B cell (primary cell): ENCODE data around the gene MISFA. TPM values are rescaled to one million over a fixed set of nuclear protein-coding genes. Genes with fewer than 3 reads are reported as not detected.

Experiments
- ATAC-seq: fragments of 200-7000 bp; cut with Tn5 transposase; one replicate; pipeline ENCODE4 v1.10.0; 2021; ENCODE audit warnings: low read depth, mild to moderate bottlenecking, moderate number of reproducible peaks, moderate library complexity
- CTCF ChIA-PET: fragments of 350-600 bp; sonication (Branson Sonifier 250); formaldehyde crosslinking; loops from one replicate; lab custom pipeline; 2021; ENCODE audit warnings: antibody characterized with exemption, inconsistent platforms; lab: Charles Lee
- POLR2A ChIA-PET: fragments of 350-600 bp; sonication (Branson Sonifier 250); formaldehyde crosslinking; loops from one replicate; lab custom pipeline; 2021; ENCODE audit warnings: antibody characterized with exemption; lab: Charles Lee
- DNase-seq: peaks from one replicate; pipeline ENCODE4 v3.0.0; 2013
- H2AFZ ChIP-seq: 2 replicates; pipeline ENCODE4 v1.6.1; 2012; ENCODE audit warnings: mild to moderate bottlenecking, low read depth, low read length; ENCODE audit not compliant: insufficient read depth, poor library complexity, severe bottlenecking
- H3K27ac ChIP-seq, 2 donors: 1 replicate in 1 of 2; 2 replicates in 1 of 2; pipeline ENCODE4 v1.5.1; 2012 to 2013; ENCODE audit warnings: low read length in 2 of 2, mild to moderate bottlenecking in 2 of 2, moderate library complexity in 1 of 2
- H3K27me3 ChIP-seq, 4 experiments: fragments of 200-600 bp in 1 of 4; sonication (generic) in 1 of 4; replicated peaks in 1 of 4; 1 replicate in 2 of 4; 2 replicates in 2 of 4; pipeline versions ENCODE4 v1.6.1 to v1.7.0; 2013 to 2016; ENCODE audit warnings: low read length in 3 of 4, mild to moderate bottlenecking in 2 of 4, mixed read lengths in 1 of 4, moderate library complexity in 1 of 4; ENCODE audit not compliant: insufficient read depth in 4 of 4, control insufficient read depth in 3 of 4; ENCODE audit errors: control extremely low read depth in 1 of 4
- H3K36me3 ChIP-seq, 2 experiments: replicated peaks in 1 of 2; 1 replicate in 1 of 2; 2 replicates in 1 of 2; pipeline versions ENCODE4 v1.6.1 to v1.7.1; 2013; ENCODE audit warnings: low read length in 1 of 2; ENCODE audit not compliant: insufficient read depth in 2 of 2, control insufficient read depth in 1 of 2; ENCODE audit errors: control extremely low read depth in 1 of 2, extremely low read depth in 1 of 2
- H3K4me1 ChIP-seq, 2 donors: fragments of 200-600 bp in 1 of 2; sonication (generic) in 1 of 2; 1 replicate in 1 of 2; 2 replicates in 1 of 2; pipeline versions ENCODE4 v1.5.1 to v1.6.1; 2013 to 2017; ENCODE audit warnings: low read length in 2 of 2; ENCODE audit not compliant: control insufficient read depth in 2 of 2, insufficient read depth in 2 of 2
- H3K4me2 ChIP-seq: replicated peaks from 2 replicates; pipeline ENCODE3; 2012; ENCODE audit warnings: mild to moderate bottlenecking, low read depth, low read length; ENCODE audit not compliant: poor library complexity, severe bottlenecking
- H3K4me3 ChIP-seq, 5 experiments: fragments of 200-600 bp in 1 of 5; sonication (generic) in 1 of 5; 1 replicate in 3 of 5; 2 replicates in 2 of 5; pipeline versions ENCODE4 v1.5.1 to v1.7.0; 2011 to 2016; ENCODE audit warnings: low read length in 4 of 5, mild to moderate bottlenecking in 4 of 5, low read depth in 2 of 5, control low read depth in 1 of 5, moderate library complexity in 1 of 5; ENCODE audit not compliant: insufficient read depth in 1 of 5; ENCODE audit errors: control extremely low read depth in 1 of 5, extremely low read depth in 1 of 5
- H3K79me2 ChIP-seq: fragments of 200-600 bp; sonication (generic); one replicate; pipeline ENCODE4 v1.6.0; 2016; ENCODE audit warnings: low read length; ENCODE audit not compliant: control insufficient read depth, insufficient read depth
- H3K9ac ChIP-seq: fragments of 200-600 bp; sonication (generic); 2 replicates; pipeline ENCODE4 v1.6.1; 2017; ENCODE audit warnings: mild to moderate bottlenecking, low read length, moderate library complexity
- H3K9me3 ChIP-seq, 3 donors: one replicate each; pipeline versions ENCODE4 v1.6.1 to v1.7.1; 2013; ENCODE audit warnings: low read length in 2 of 3; ENCODE audit not compliant: control insufficient read depth in 2 of 3, insufficient read depth in 1 of 3; ENCODE audit errors: control extremely low read depth in 1 of 3
- H4K20me1 ChIP-seq: 2 replicates; pipeline ENCODE4 v1.6.0; 2012; ENCODE audit warnings: mild to moderate bottlenecking, low read length; ENCODE audit not compliant: insufficient read depth, control insufficient read depth, poor library complexity, severe bottlenecking
- H3K27ac Mint-ChIP-seq: one replicate; pipeline ENCODE4 v1.8.0; 2021; ENCODE audit warnings: mixed read lengths
- H3K27me3 Mint-ChIP-seq: one replicate; pipeline ENCODE4 v1.8.0; 2021; ENCODE audit warnings: mixed read lengths
- H3K4me1 Mint-ChIP-seq: one replicate; pipeline ENCODE4 v1.8.0; 2021; ENCODE audit warnings: mixed read lengths
- H3K4me3 Mint-ChIP-seq: one replicate; pipeline ENCODE4 v1.8.0; 2021; ENCODE audit warnings: mixed read lengths
- H3K9me3 Mint-ChIP-seq: one replicate; pipeline ENCODE4 v1.8.0; 2022; ENCODE audit warnings: mixed read lengths; ENCODE audit not compliant: insufficient read depth
- CTCF ChIP-seq: fragments of 200-600 bp; IDR thresholded peaks from one replicate; pipeline ENCODE4 v1.8.0; 2022; ENCODE audit warnings: antibody characterized with exemption, mild to moderate bottlenecking
- EZH2 ChIP-seq: IDR thresholded peaks from 2 replicates; pipeline ENCODE4 v1.6.1; 2012; ENCODE audit warnings: borderline replicate concordance, low read depth, mild to moderate bottlenecking, moderate library complexity, low read length; ENCODE audit not compliant: insufficient read depth, poor library complexity, severe bottlenecking
- WGBS: methylation state at CpG from one replicate; pipeline ENCODE4 v1.1.5; 2013; ENCODE audit warnings: missing lambda C conversion rate; ENCODE audit not compliant: insufficient coverage; 5-methylcytosine and 5-hydroxymethylcytosine counted together
- intact Hi-C: fragments of 100-400 bp; cut with micrococcal nuclease; formaldehyde crosslinking; loops from one replicate; pipeline ENCODE4 v1.10.0; 2022
- polyA plus RNA-seq: library from polyadenylated mRNA; depleted of rRNA; stranded (reverse); fragments of >200 nt; gene quantifications from 2 replicates; pipeline ENCODE4 v1.2.3, GENCODE V29; 2012
- total RNA-seq, 2 donors: library from RNA; stranded (reverse); fragments of 120-200 nt in 1 of 2; gene quantifications; 1 replicate in 1 of 2; 2 replicates in 1 of 2; pipeline versions ENCODE4 v1.2.3 to v1.2.4, GENCODE V29; 2013 to 2022

The MISFA gene
- total and polyA plus RNA-seq, 2 donors (not counting 1 experiment from before 2014, with no cell fraction given): 1.2 TPM; not detected in 1

- DNase-seq (no peak), ATAC-seq (no peak)
- Histone ChIP-seq H3K4me2 (no peak overlapping the region), H3K9ac (no peak overlapping the region), H3K36me3 (peaks cover 6 to 69% of the 10 kb centered on the region in 2 experiments), H4K20me1 (peaks cover 26% of the 10 kb centered on the region), H3K4me3 (no peak overlapping the region), H3K27me3 (no peaks in the 10 kb centered on the region), H2AFZ (no peak overlapping the region), H3K27ac (no peak overlapping the region), H3K79me2 (peaks cover 7% of the 10 kb centered on the region), H3K4me1 (no peaks in the 10 kb centered on the region), H3K9me3 (no peaks in the 10 kb centered on the region)
- Mint-ChIP-seq H3K9me3 (no peaks in the 10 kb centered on the region), H3K4me3 (no peak overlapping the region), H3K4me1 (peaks cover 7% of the 10 kb centered on the region), H3K27me3 (no peaks in the 10 kb centered on the region), H3K27ac (no peak overlapping the region)
- intact Hi-C loops: no loop called here
- WGBS: no CpG with 5 or more reads among the region's 4 CpGs
- POLR2A ChIA-PET: no interaction called here
- CTCF ChIA-PET: no interaction called here
- no peak for TF ChIP-seq CTCF
- TF ChIP-seq EZH2: no peak
These were observed 12.8 kb downstream of the MISFA start for GRCh38 chr11:18612394-18612793.

- Mint-ChIP-seq H3K4me3 (no peak overlapping the region), H3K4me1 (peaks cover 21% of the 10 kb centered on the region), H3K27ac (no peak overlapping the region), H3K27me3 (no peaks in the 10 kb centered on the region), H3K9me3 (no peaks in the 10 kb centered on the region)
- no peak for ATAC-seq
- DNase-seq: no peak
- H3K9me3 ChIP-seq: no peaks in the 10 kb centered on the region
- ChIA-PET POLR2A (no interaction called here), CTCF (interaction anchor here (0.6 to 0.8 kb wide), 2 partner anchors 17 to 500 kb away, joined by 3 to 4 read pairs; no protein-coding TSS in a partner anchor)
- TF ChIP-seq EZH2: no peak
- H3K27ac ChIP-seq: no peak overlapping the region
- H3K36me3 ChIP-seq: peaks cover 0 to 48% of the 10 kb centered on the region in 2 experiments
- intact Hi-C loops: no loop called here
- H3K4me1 ChIP-seq: peaks cover 5 to 7% of the 10 kb centered on the region in 2 donors
- no peaks in the 10 kb centered on the region for H3K27me3 ChIP-seq
- WGBS: 98% methylated on average over 10 of the region's 10 CpGs
- H2AFZ ChIP-seq: no peak overlapping the region
- H4K20me1 ChIP-seq: peaks cover 37% of the 10 kb centered on the region
- H3K9ac ChIP-seq: no peak overlapping the region
- no peak overlapping the region for H3K4me3 ChIP-seq
- H3K4me2 ChIP-seq: no peak overlapping the region
- H3K79me2 ChIP-seq: peaks cover 28% of the 10 kb centered on the region
These were observed 15.1 kb downstream of the MISFA start for GRCh38 chr11:18614667-18615066.
